ENCODE data around the gene NFE2L1. TPM values are rescaled to one million over a fixed set of nuclear protein-coding genes. Genes with fewer than 3 reads are reported as not detected.

The NFE2L1 gene
- total and polyA plus RNA-seq, 9 of the 15 experiments (the other 6 are each of a cell fraction or from before 2014, with no cell fraction given), result 2.0 to 68.6 (median 39.7) TPM

DNA sequence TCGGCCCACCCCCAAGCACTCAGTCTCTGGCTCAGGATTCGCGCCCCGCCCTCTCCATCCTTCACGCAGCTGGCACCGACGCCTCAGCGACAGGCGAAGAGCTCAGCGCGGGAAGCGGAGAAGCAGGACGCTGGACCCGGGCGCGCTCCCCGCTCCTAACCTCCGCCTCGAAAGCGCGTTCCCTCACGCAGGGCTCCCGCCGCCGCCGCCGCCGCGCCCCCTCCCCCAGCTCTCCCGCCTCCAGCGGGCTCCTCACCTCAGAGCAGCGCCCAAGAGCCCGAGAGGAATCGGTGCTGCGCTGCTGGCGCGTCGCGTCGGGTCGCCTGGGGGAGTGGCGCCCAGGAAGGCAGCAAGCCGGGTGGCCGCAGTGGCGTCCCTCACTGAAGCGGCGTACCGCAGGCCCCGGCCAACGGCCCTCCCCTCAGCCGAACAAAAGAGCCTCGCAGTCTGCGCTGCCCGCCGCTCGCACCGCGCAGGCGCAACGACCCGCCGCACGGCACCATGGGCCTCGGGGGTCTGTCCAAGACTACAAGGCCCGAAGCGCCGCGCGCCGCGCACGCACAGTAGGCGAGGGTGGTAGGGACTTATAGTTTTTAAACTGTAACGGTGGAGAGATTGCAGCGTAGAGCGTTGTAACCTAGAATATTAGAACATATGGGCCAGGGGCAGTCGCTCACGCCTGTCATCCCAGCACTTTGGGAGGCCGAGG is 53.0 kb downstream of the NFE2L1 start, which contains the start of gene CBX1 (continued):
- TF ChIP-seq, protein P1, sequence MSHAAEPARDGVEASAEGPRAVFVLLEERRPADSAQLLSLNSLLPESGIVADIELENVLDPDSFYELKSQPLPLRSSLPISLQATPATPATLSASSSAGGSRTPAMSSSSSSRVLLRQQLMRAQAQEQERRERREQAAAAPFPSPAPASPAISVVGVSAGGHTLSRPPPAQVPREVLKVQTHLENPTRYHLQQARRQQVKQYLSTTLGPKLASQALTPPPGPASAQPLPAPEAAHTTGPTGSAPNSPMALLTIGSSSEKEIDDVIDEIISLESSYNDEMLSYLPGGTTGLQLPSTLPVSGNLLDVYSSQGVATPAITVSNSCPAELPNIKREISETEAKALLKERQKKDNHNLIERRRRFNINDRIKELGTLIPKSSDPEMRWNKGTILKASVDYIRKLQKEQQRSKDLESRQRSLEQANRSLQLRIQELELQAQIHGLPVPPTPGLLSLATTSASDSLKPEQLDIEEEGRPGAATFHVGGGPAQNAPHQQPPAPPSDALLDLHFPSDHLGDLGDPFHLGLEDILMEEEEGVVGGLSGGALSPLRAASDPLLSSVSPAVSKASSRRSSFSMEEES (CRISPR knock-in tag; IDR thresholded peaks at IDR 0.05), result no peak
- TF ChIP-seq, protein P2, sequence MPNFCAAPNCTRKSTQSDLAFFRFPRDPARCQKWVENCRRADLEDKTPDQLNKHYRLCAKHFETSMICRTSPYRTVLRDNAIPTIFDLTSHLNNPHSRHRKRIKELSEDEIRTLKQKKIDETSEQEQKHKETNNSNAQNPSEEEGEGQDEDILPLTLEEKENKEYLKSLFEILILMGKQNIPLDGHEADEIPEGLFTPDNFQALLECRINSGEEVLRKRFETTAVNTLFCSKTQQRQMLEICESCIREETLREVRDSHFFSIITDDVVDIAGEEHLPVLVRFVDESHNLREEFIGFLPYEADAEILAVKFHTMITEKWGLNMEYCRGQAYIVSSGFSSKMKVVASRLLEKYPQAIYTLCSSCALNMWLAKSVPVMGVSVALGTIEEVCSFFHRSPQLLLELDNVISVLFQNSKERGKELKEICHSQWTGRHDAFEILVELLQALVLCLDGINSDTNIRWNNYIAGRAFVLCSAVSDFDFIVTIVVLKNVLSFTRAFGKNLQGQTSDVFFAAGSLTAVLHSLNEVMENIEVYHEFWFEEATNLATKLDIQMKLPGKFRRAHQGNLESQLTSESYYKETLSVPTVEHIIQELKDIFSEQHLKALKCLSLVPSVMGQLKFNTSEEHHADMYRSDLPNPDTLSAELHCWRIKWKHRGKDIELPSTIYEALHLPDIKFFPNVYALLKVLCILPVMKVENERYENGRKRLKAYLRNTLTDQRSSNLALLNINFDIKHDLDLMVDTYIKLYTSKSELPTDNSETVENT (CRISPR knock-in tag; IDR thresholded peaks at IDR 0.05), result peak; percentile 79; the same call in 1 of the 2 replicates
- TF ChIP-seq, protein P3, sequence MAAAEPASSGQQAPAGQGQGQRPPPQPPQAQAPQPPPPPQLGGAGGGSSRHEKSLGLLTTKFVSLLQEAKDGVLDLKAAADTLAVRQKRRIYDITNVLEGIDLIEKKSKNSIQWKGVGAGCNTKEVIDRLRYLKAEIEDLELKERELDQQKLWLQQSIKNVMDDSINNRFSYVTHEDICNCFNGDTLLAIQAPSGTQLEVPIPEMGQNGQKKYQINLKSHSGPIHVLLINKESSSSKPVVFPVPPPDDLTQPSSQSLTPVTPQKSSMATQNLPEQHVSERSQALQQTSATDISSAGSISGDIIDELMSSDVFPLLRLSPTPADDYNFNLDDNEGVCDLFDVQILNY (CRISPR knock-in tag; IDR thresholded peaks at IDR 0.05), result peak; percentile 83; the same call in 1 of the 2 replicates
- TF ChIP-seq ZNF23 (CRISPR knock-in tag; IDR thresholded peaks at IDR 0.05), result no peak
- no peak for TF ChIP-seq MCM3 (IDR thresholded peaks at IDR 0.05)
- TF ChIP-seq HNRNPH1 (optimal IDR thresholded peaks at IDR 0.05; ENCODE audit: low read depth, low read length), result no peak
- TF ChIP-seq ZNF282 (CRISPR knock-in tag; IDR thresholded peaks at IDR 0.05), result no peak
- no peak for TF ChIP-seq ETV6 (IDR thresholded peaks at IDR 0.05; ENCODE audit: borderline replicate concordance in 1 of 2, low read depth in 2 of 2, low read length in 1 of 2)
- no peak for TF ChIP-seq ETV6 (CRISPR knock-in tag; IDR thresholded peaks at IDR 0.05; ENCODE audit: borderline replicate concordance)
- TF ChIP-seq BMI1 (IDR thresholded peaks at IDR 0.05; ENCODE audit: low read length), result no peak
- no peak for TF ChIP-seq ZNF830 (CRISPR knock-in tag; IDR thresholded peaks at IDR 0.05)
- TF ChIP-seq HDAC8 (tag; IDR thresholded peaks at IDR 0.05), result no peak
- TF ChIP-seq ZSCAN29 (IDR thresholded peaks at IDR 0.05), result no peak
- TF ChIP-seq, protein P4, sequence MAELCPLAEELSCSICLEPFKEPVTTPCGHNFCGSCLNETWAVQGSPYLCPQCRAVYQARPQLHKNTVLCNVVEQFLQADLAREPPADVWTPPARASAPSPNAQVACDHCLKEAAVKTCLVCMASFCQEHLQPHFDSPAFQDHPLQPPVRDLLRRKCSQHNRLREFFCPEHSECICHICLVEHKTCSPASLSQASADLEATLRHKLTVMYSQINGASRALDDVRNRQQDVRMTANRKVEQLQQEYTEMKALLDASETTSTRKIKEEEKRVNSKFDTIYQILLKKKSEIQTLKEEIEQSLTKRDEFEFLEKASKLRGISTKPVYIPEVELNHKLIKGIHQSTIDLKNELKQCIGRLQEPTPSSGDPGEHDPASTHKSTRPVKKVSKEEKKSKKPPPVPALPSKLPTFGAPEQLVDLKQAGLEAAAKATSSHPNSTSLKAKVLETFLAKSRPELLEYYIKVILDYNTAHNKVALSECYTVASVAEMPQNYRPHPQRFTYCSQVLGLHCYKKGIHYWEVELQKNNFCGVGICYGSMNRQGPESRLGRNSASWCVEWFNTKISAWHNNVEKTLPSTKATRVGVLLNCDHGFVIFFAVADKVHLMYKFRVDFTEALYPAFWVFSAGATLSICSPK (IDR thresholded peaks at IDR 0.05; ENCODE audit: borderline replicate concordance), result no peak
- TF ChIP-seq, protein P5, sequence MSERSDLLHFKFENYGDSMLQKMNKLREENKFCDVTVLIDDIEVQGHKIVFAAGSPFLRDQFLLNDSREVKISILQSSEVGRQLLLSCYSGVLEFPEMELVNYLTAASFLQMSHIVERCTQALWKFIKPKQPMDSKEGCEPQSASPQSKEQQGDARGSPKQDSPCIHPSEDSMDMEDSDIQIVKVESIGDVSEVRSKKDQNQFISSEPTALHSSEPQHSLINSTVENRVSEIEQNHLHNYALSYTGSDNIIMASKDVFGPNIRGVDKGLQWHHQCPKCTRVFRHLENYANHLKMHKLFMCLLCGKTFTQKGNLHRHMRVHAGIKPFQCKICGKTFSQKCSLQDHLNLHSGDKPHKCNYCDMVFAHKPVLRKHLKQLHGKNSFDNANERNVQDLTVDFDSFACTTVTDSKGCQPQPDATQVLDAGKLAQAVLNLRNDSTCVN (CRISPR knock-in tag; IDR thresholded peaks at IDR 0.05), result no peak
- TF ChIP-seq, protein P6, sequence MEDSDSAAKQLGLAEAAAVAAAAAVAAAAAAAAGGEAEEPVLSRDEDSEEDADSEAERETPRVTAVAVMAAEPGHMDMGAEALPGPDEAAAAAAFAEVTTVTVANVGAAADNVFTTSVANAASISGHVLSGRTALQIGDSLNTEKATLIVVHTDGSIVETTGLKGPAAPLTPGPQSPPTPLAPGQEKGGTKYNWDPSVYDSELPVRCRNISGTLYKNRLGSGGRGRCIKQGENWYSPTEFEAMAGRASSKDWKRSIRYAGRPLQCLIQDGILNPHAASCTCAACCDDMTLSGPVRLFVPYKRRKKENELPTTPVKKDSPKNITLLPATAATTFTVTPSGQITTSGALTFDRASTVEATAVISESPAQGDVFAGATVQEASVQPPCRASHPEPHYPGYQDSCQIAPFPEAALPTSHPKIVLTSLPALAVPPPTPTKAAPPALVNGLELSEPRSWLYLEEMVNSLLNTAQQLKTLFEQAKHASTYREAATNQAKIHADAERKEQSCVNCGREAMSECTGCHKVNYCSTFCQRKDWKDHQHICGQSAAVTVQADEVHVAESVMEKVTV (CRISPR knock-in tag; IDR thresholded peaks at IDR 0.05), result no peak
- no peak for TF ChIP-seq ZNF77 (CRISPR knock-in tag; IDR thresholded peaks at IDR 0.05)
- TF ChIP-seq JUN (IDR thresholded peaks at IDR 0.05; ENCODE audit: borderline replicate concordance, low read depth, low read length), result no peak
- TF ChIP-seq JUN (CRISPR knock-in tag; IDR thresholded peaks at IDR 0.05; ENCODE audit: borderline replicate concordance), result peak; percentile 8; the same call in 1 of the 2 replicates
- TF ChIP-seq ZNF583 (CRISPR knock-in tag; IDR thresholded peaks at IDR 0.05), result no peak
